NCI-H526 (cell line): ENCODE measurements around the gene GIPR.
"Not testable (repeated sequence)": the region's sequence is repeated elsewhere in the genome, so short reads cannot be mapped to it uniquely, and the experiment has no call there.

Experiments used
- DNase-seq, 2 experiments: peaks; one replicate each; lab custom pipeline; 2025; lab: John Stamatoyannopoulos, UW

GIPR gene

GRCh38 chr19:45645631-45646344, 22.2 kb upstream of the GIPR start:
- peak; percentile 88 to 96 for DNase-seq

- no peak for DNase-seq
Measured at GRCh38 chr19:45646345-45646698, 21.7 kb upstream of the GIPR start.

GRCh38 chr19:45650722-45651121, 17.3 kb upstream of the GIPR start:
- no peak for DNase-seq

GRCh38 chr19:45653634-45654033, 14.4 kb upstream of the GIPR start:
- DNase-seq, result no peak

GRCh38 chr19:45655073-45655472, 12.9 kb upstream of the GIPR start:
- no peak for DNase-seq

GRCh38 chr19:45657520-45658167, 10.4 kb upstream of the GIPR start:
- no peak for DNase-seq

GRCh38 chr19:45659096-45659729, 8.8 kb upstream of the GIPR start:
- no peak for DNase-seq

- DNase-seq, result no peak
Measured at GRCh38 chr19:45660636-45661035, 7.4 kb upstream of the GIPR start.

- no peak for DNase-seq
Measured at GRCh38 chr19:45663800-45664199, 4.2 kb upstream of the GIPR start.

GRCh38 chr19:45664575-45664974, 3.4 kb upstream of the GIPR start:
- DNase-seq, result no peak

GRCh38 chr19:45668342-45668871, 386 bp downstream of the GIPR start:
- DNase-seq, result no peak

GRCh38 chr19:45670670-45671453, 2.8 kb downstream of the GIPR start:
- peak; percentile 45 to 91 for DNase-seq

- peak; percentile 13 to 50 for DNase-seq
Measured at GRCh38 chr19:45674946-45675345, 6.9 kb downstream of the GIPR start.

- DNase-seq, result peak in 1 of 2 experiments; percentile 58
Measured at GRCh38 chr19:45676851-45677263, 8.8 kb downstream of the GIPR start.

GRCh38 chr19:45677351-45678230, 9.6 kb downstream of the GIPR start:
- DNase-seq, result peak; percentile 97 to 99

GRCh38 chr19:45681391-45682015, 13.5 kb downstream of the GIPR start:
- DNase-seq, result peak; percentile 50 to 85

GRCh38 chr19:45682117-45682516, 14.1 kb downstream of the GIPR start:
- DNase-seq, result no peak

GRCh38 chr19:45682908-45683307, 14.9 kb downstream of the GIPR start:
- no peak for DNase-seq

- not testable (repeated sequence) for DNase-seq
Measured at GRCh38 chr19:45685045-45685444, 17.0 kb downstream of the GIPR start.

GRCh38 chr19:45687599-45687998, 19.6 kb downstream of the GIPR start:
- DNase-seq, result no peak
